HEK293 (cell line): ENCODE results near the gene CDK16.

Source experiments
- BCL11A ChIP-seq: fragments of 450-650 bp; formaldehyde crosslinking; IDR thresholded peaks from 2 replicates; pipeline ENCODE4 v1.5.1; 2016; ENCODE audit warnings: low read depth, missing biosample characterization, missing genetic modification characterization
- IKZF3 ChIP-seq: fragments of 450-650 bp; IDR thresholded peaks from 2 replicates; pipeline ENCODE4 v1.5.0; 2018; ENCODE audit warnings: missing biosample characterization, mild to moderate bottlenecking, missing genetic modification characterization, moderate library complexity
- MEIS1 ChIP-seq: sonication (generic); formaldehyde crosslinking; IDR thresholded peaks from 2 replicates; pipeline ENCODE4 v1.8.1; 2022; ENCODE audit warnings: missing genetic modification reagents, mild to moderate bottlenecking, borderline replicate concordance
- SP7 ChIP-seq: fragments of 450-650 bp; formaldehyde crosslinking; IDR thresholded peaks from 2 replicates; pipeline ENCODE4 v1.5.1; 2016; ENCODE audit warnings: missing biosample characterization, missing genetic modification characterization
- TRIM28 ChIP-seq: IDR thresholded peaks from 2 replicates; pipeline ENCODE4 v1.6.1; 2011; ENCODE audit warnings: low read length, control low read depth, borderline replicate concordance
- ZBTB7A ChIP-seq: fragments of 450-650 bp; formaldehyde crosslinking; IDR thresholded peaks from 2 replicates; pipeline ENCODE4 v1.5.1; 2016; ENCODE audit warnings: low read depth, missing biosample characterization, missing genetic modification characterization
- ZNF121 ChIP-seq: fragments of 450-650 bp; formaldehyde crosslinking; IDR thresholded peaks from 2 replicates; pipeline ENCODE4 v1.5.1; 2016; ENCODE audit warnings: missing biosample characterization, missing genetic modification characterization
- ZNF202 ChIP-seq: fragments of 450-650 bp; formaldehyde crosslinking; IDR thresholded peaks from 2 replicates; pipeline ENCODE4 v1.5.1; 2016; ENCODE audit warnings: missing biosample characterization, missing genetic modification characterization, borderline replicate concordance
- ZNF302 ChIP-seq: fragments of 450-650 bp; formaldehyde crosslinking; IDR thresholded peaks from 2 replicates; pipeline ENCODE4 v1.5.1; 2016; ENCODE audit warnings: missing biosample characterization, missing genetic modification characterization, low read depth
- ZNF416 ChIP-seq: fragments of 450-650 bp; formaldehyde crosslinking; IDR thresholded peaks from 2 replicates; pipeline ENCODE4 v1.5.1; 2016; ENCODE audit warnings: missing biosample characterization, missing genetic modification characterization
- ZNF548 ChIP-seq: fragments of 450-650 bp; formaldehyde crosslinking; IDR thresholded peaks from 2 replicates; pipeline ENCODE4 v1.5.1; 2016; ENCODE audit warnings: missing biosample characterization, missing genetic modification characterization
- TF ChIP-seq, protein P1 (sequence below): fragments of 450-650 bp; formaldehyde crosslinking; IDR thresholded peaks from 2 replicates; pipeline ENCODE4 v1.5.1; 2016; ENCODE audit warnings: missing biosample characterization, missing genetic modification characterization, borderline replicate concordance
- TF ChIP-seq, protein P2 (sequence below): fragments of 450-650 bp; formaldehyde crosslinking; IDR thresholded peaks from 2 replicates; pipeline ENCODE4 v1.5.1; 2017; ENCODE audit warnings: missing biosample characterization, missing genetic modification characterization
- TF ChIP-seq, protein P3 (sequence below): fragments of 450-650 bp; formaldehyde crosslinking; conservative IDR thresholded peaks from 2 replicates; pipeline ENCODE4 v1.5.1; 2016; ENCODE audit warnings: low read depth, missing biosample characterization, missing genetic modification characterization
- TF ChIP-seq, protein P4 (sequence below): fragments of 450-650 bp; formaldehyde crosslinking; IDR thresholded peaks from 2 replicates; pipeline ENCODE4 v1.5.1; 2016; ENCODE audit warnings: missing biosample characterization, missing genetic modification characterization
- TF ChIP-seq, protein P5 (sequence below): fragments of 450-650 bp; formaldehyde crosslinking; IDR thresholded peaks from 2 replicates; pipeline ENCODE4 v1.5.1; 2016; ENCODE audit warnings: missing biosample characterization, missing genetic modification characterization
- TF ChIP-seq, protein P6 (sequence below): fragments of 450-650 bp; formaldehyde crosslinking; IDR thresholded peaks from 2 replicates; pipeline ENCODE4 v1.5.1; 2017; ENCODE audit warnings: missing biosample characterization, missing genetic modification characterization
- TF ChIP-seq, protein P7 (sequence below): IDR thresholded peaks from 2 replicates; pipeline ENCODE4 v1.6.1; 2011; ENCODE audit warnings: mild to moderate bottlenecking, low read depth, low read length, borderline replicate concordance

CDK16 gene

DNA sequence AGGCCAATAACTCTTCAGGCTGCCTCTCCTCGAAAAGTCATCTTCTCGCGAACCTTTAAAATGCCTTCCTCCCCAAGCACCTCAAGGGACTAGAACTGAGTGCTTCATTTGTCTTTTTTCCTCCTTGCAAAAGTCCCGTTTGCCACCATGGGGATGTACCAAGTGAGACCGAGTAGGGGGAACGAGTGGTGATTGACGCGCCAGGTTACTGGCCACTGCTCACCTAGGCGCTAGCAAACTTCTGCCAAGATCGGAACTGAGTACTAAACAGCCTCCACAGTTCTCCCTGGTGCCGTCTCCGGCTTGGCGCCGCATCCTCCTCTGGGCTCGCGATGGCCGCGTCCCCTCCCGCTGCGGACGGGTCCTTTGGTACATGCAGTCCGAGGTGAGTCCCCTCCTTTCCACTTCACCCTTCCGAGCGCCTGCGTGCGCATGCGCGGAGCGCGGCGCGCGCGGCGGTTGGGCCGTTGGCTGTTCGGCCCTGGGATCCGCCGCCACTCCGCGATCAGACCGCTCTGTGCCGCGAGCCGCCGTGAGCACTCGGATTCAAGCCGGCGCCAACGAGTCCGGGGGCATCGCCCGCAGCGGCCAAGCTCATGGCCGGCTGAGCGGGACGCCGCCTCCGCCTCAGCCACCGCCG, at the start of gene CDK16 (continued):
- TF ChIP-seq, protein P1, sequence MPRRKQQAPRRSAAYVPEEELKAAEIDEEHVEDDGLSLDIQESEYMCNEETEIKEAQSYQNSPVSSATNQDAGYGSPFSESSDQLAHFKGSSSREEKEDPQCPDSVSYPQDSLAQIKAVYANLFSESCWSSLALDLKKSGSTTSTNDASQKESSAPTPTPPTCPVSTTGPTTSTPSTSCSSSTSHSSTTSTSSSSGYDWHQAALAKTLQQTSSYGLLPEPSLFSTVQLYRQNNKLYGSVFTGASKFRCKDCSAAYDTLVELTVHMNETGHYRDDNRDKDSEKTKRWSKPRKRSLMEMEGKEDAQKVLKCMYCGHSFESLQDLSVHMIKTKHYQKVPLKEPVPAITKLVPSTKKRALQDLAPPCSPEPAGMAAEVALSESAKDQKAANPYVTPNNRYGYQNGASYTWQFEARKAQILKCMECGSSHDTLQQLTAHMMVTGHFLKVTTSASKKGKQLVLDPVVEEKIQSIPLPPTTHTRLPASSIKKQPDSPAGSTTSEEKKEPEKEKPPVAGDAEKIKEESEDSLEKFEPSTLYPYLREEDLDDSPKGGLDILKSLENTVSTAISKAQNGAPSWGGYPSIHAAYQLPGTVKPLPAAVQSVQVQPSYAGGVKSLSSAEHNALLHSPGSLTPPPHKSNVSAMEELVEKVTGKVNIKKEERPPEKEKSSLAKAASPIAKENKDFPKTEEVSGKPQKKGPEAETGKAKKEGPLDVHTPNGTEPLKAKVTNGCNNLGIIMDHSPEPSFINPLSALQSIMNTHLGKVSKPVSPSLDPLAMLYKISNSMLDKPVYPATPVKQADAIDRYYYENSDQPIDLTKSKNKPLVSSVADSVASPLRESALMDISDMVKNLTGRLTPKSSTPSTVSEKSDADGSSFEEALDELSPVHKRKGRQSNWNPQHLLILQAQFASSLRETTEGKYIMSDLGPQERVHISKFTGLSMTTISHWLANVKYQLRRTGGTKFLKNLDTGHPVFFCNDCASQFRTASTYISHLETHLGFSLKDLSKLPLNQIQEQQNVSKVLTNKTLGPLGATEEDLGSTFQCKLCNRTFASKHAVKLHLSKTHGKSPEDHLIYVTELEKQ (tag by site-specific recombination) = no peak
- no peak for TF ChIP-seq ZNF202 (tag by site-specific recombination)
- TF ChIP-seq, protein P2, sequence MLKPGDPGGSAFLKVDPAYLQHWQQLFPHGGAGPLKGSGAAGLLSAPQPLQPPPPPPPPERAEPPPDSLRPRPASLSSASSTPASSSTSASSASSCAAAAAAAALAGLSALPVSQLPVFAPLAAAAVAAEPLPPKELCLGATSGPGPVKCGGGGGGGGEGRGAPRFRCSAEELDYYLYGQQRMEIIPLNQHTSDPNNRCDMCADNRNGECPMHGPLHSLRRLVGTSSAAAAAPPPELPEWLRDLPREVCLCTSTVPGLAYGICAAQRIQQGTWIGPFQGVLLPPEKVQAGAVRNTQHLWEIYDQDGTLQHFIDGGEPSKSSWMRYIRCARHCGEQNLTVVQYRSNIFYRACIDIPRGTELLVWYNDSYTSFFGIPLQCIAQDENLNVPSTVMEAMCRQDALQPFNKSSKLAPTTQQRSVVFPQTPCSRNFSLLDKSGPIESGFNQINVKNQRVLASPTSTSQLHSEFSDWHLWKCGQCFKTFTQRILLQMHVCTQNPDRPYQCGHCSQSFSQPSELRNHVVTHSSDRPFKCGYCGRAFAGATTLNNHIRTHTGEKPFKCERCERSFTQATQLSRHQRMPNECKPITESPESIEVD = no peak; the same call in 1 of the 2 replicates
- peak; percentile 89; the same call in 1 of the 2 replicates for TF ChIP-seq ZBTB7A (tag by site-specific recombination)
- TF ChIP-seq, protein P3, sequence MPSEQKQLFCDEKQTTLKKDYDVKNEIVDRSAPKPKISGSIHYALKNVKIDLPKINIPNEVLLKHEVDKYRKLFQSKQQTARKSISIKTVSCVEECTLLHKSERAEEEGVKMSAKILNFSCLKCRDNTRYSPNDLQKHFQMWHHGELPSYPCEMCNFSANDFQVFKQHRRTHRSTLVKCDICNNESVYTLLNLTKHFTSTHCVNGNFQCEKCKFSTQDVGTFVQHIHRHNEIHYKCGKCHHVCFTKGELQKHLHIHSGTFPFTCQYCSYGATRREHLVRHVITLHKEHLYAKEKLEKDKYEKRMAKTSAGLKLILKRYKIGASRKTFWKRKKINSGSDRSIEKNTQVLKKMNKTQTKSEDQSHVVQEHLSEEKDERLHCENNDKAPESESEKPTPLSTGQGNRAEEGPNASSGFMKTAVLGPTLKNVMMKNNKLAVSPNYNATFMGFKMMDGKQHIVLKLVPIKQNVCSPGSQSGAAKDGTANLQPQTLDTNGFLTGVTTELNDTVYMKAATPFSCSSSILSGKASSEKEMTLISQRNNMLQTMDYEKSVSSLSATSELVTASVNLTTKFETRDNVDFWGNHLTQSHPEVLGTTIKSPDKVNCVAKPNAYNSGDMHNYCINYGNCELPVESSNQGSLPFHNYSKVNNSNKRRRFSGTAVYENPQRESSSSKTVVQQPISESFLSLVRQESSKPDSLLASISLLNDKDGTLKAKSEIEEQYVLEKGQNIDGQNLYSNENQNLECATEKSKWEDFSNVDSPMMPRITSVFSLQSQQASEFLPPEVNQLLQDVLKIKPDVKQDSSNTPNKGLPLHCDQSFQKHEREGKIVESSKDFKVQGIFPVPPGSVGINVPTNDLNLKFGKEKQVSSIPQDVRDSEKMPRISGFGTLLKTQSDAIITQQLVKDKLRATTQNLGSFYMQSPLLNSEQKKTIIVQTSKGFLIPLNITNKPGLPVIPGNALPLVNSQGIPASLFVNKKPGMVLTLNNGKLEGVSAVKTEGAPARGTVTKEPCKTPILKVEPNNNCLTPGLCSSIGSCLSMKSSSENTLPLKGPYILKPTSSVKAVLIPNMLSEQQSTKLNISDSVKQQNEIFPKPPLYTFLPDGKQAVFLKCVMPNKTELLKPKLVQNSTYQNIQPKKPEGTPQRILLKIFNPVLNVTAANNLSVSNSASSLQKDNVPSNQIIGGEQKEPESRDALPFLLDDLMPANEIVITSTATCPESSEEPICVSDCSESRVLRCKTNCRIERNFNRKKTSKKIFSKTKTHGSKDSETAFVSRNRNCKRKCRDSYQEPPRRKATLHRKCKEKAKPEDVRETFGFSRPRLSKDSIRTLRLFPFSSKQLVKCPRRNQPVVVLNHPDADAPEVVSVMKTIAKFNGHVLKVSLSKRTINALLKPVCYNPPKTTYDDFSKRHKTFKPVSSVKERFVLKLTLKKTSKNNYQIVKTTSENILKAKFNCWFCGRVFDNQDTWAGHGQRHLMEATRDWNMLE (tag by site-specific recombination) = peak; percentile 35; the same call in 1 of the 2 replicates
- no peak for TF ChIP-seq MEIS1 (CRISPR knock-in tag)
- TF ChIP-seq ZNF416 (tag by site-specific recombination) = no peak
- TF ChIP-seq, protein P4, sequence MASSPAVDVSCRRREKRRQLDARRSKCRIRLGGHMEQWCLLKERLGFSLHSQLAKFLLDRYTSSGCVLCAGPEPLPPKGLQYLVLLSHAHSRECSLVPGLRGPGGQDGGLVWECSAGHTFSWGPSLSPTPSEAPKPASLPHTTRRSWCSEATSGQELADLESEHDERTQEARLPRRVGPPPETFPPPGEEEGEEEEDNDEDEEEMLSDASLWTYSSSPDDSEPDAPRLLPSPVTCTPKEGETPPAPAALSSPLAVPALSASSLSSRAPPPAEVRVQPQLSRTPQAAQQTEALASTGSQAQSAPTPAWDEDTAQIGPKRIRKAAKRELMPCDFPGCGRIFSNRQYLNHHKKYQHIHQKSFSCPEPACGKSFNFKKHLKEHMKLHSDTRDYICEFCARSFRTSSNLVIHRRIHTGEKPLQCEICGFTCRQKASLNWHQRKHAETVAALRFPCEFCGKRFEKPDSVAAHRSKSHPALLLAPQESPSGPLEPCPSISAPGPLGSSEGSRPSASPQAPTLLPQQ (tag by site-specific recombination) = peak; percentile 86
- no peak for TF ChIP-seq BCL11A (tag by site-specific recombination)
- TF ChIP-seq, protein P5, sequence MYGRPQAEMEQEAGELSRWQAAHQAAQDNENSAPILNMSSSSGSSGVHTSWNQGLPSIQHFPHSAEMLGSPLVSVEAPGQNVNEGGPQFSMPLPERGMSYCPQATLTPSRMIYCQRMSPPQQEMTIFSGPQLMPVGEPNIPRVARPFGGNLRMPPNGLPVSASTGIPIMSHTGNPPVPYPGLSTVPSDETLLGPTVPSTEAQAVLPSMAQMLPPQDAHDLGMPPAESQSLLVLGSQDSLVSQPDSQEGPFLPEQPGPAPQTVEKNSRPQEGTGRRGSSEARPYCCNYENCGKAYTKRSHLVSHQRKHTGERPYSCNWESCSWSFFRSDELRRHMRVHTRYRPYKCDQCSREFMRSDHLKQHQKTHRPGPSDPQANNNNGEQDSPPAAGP (tag by site-specific recombination) = peak; percentile 98
- TF ChIP-seq, protein P6, sequence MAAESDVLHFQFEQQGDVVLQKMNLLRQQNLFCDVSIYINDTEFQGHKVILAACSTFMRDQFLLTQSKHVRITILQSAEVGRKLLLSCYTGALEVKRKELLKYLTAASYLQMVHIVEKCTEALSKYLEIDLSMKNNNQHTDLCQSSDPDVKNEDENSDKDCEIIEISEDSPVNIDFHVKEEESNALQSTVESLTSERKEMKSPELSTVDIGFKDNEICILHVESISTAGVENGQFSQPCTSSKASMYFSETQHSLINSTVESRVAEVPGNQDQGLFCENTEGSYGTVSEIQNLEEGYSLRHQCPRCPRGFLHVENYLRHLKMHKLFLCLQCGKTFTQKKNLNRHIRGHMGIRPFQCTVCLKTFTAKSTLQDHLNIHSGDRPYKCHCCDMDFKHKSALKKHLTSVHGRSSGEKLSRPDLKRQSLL (tag by site-specific recombination) = no peak
- TF ChIP-seq SP7 (tag by site-specific recombination) = peak; percentile 89
- no peak for TF ChIP-seq TRIM28
- TF ChIP-seq, protein P7, sequence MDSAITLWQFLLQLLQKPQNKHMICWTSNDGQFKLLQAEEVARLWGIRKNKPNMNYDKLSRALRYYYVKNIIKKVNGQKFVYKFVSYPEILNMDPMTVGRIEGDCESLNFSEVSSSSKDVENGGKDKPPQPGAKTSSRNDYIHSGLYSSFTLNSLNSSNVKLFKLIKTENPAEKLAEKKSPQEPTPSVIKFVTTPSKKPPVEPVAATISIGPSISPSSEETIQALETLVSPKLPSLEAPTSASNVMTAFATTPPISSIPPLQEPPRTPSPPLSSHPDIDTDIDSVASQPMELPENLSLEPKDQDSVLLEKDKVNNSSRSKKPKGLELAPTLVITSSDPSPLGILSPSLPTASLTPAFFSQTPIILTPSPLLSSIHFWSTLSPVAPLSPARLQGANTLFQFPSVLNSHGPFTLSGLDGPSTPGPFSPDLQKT = no peak
- TF ChIP-seq IKZF3 (tag by site-specific recombination) = no peak
- no peak for TF ChIP-seq ZNF302 (tag by site-specific recombination)
- TF ChIP-seq ZNF121 (tag by site-specific recombination) = no peak
- 0 out of 2 replicates have a peak, but pooled peaks have one; percentile 41 for TF ChIP-seq ZNF548 (tag by site-specific recombination)
